Uterus (tissue), 2 donors: Measurements from ENCODE around the gene ZBTB20.

Experiments
- POLR2A ChIP-seq, 2 donors: fragments of 450-650 bp; IDR thresholded peaks; one replicate each; pipeline ENCODE4 v1.6.1; 2016; ENCODE audit warnings: antibody characterized with exemption in 2 of 2, mild to moderate bottlenecking in 1 of 2, moderate library complexity in 1 of 2
- TF ChIP-seq, protein P1 (sequence below), 4 experiments: fragments of 200-600 bp in 2 of 4; fragments of 450-650 bp in 2 of 4; sonication (generic) in 2 of 4; IDR thresholded peaks; one replicate each; pipeline ENCODE4 v1.5.1; 2016 to 2019; ENCODE audit warnings: antibody characterized with exemption in 4 of 4, mild to moderate bottlenecking in 2 of 4, moderate library complexity in 1 of 4

DNA sequence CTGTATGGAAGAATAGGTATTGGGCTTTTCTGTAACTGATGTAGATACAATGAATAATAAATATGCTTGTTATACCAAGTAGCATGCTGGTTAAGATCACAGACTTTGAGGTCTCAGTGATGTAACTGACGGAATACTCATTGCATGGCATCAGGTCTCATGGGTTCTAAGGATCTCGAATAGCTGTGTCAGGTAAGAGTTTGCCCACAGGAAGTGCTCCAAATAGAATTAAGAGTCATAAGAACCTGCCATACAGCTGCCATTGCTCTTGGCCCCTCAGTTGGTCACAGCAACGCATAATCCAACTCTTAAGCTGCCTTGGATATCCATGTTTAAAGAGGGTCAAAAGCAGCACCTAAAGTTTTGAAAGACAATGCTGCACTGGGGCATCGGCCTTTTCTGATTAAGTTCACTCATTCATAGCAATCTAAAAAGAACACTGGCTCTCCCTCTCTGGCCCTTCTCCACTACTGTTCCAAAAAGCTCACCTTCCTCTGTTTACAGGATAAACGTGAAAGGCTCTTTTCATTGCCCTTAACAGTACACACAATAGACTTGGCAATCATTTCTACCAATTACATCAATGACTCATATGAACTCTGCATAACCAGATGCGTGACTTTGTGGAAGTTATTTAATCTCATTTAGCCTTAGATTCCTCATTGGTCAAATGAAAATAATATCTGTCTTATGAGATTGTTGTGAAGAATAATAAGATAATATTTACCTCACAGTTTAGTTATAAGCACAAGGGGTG, 74.6 kb downstream of the ZBTB20 start:
- TF ChIP-seq, protein P1, sequence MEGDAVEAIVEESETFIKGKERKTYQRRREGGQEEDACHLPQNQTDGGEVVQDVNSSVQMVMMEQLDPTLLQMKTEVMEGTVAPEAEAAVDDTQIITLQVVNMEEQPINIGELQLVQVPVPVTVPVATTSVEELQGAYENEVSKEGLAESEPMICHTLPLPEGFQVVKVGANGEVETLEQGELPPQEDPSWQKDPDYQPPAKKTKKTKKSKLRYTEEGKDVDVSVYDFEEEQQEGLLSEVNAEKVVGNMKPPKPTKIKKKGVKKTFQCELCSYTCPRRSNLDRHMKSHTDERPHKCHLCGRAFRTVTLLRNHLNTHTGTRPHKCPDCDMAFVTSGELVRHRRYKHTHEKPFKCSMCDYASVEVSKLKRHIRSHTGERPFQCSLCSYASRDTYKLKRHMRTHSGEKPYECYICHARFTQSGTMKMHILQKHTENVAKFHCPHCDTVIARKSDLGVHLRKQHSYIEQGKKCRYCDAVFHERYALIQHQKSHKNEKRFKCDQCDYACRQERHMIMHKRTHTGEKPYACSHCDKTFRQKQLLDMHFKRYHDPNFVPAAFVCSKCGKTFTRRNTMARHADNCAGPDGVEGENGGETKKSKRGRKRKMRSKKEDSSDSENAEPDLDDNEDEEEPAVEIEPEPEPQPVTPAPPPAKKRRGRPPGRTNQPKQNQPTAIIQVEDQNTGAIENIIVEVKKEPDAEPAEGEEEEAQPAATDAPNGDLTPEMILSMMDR (IDR thresholded peaks at IDR 0.05), result no peak
- no peak for TF ChIP-seq POLR2A (IDR thresholded peaks at IDR 0.05)
